H9 (cell line): ENCODE measurements around the gene PLCH2. TPM values are rescaled to one million over a fixed set of nuclear protein-coding genes. Genes with fewer than 3 reads are reported as not detected.

Source experiments
- DNase-seq: peaks from one replicate; pipeline ENCODE4 v3.0.0-alpha.2; 2017
- H2AFZ ChIP-seq: one replicate; pipeline ENCODE4 v1.6.1; 2013; ENCODE audit warnings: mild to moderate bottlenecking, low read length, control low read depth, moderate library complexity
- H2AK5ac ChIP-seq: 2 replicates; pipeline ENCODE4 v1.6.1; 2013; ENCODE audit warnings: low read length, control low read depth, mixed read lengths; ENCODE audit not compliant: insufficient read length
- H2BK120ac ChIP-seq: one replicate; pipeline ENCODE4 v1.6.1; 2013; ENCODE audit warnings: low read depth, mild to moderate bottlenecking, low read length, control low read depth, inconsistent platforms; ENCODE audit not compliant: poor library complexity, severe bottlenecking
- H2BK12ac ChIP-seq: 2 replicates; pipeline ENCODE4 v1.6.1; 2013; ENCODE audit warnings: low read length, control low read depth, mixed read lengths, low read depth; ENCODE audit not compliant: insufficient read length
- H2BK15ac ChIP-seq: 2 replicates; pipeline ENCODE4 v1.6.1; 2013; ENCODE audit warnings: low read depth, low read length, control low read depth
- H2BK20ac ChIP-seq: one replicate; pipeline ENCODE4 v1.6.1; 2013; ENCODE audit warnings: low read depth, mild to moderate bottlenecking, low read length, control low read depth, inconsistent platforms; ENCODE audit not compliant: poor library complexity, severe bottlenecking
- H2BK5ac ChIP-seq: 2 replicates; pipeline ENCODE4 v1.6.1; 2013; ENCODE audit warnings: low read length, control low read depth, mixed read lengths; ENCODE audit not compliant: insufficient read length
- H3K14ac ChIP-seq: 2 replicates; pipeline ENCODE4 v1.6.1; 2013; ENCODE audit warnings: low read length, control low read depth; ENCODE audit not compliant: insufficient read depth
- H3K18ac ChIP-seq: 2 replicates; pipeline ENCODE4 v1.6.1; 2013; ENCODE audit warnings: low read depth, mild to moderate bottlenecking, mixed read lengths, low read length, control low read depth; ENCODE audit not compliant: insufficient read length
- H3K23ac ChIP-seq: 2 replicates; pipeline ENCODE4 v1.6.1; 2013; ENCODE audit warnings: low read length, control low read depth, mixed read lengths, low read depth; ENCODE audit not compliant: insufficient read length
- H3K23me2 ChIP-seq: 2 replicates; pipeline ENCODE4 v1.6.1; 2013; ENCODE audit warnings: low read depth, mild to moderate bottlenecking, mixed read lengths, low read length, control low read depth; ENCODE audit not compliant: insufficient read length, poor library complexity, severe bottlenecking
- H3K27ac ChIP-seq: 2 replicates; pipeline ENCODE4 v1.5.1; 2013; ENCODE audit warnings: low read length, control low read depth, mixed read lengths, low read depth; ENCODE audit not compliant: insufficient read length
- H3K27me3 ChIP-seq: 2 replicates; pipeline ENCODE4 v1.6.1; 2013; ENCODE audit warnings: low read length, control low read depth, inconsistent platforms; ENCODE audit not compliant: insufficient read depth
- H3K4ac ChIP-seq: 2 replicates; pipeline ENCODE4 v1.6.1; 2013; ENCODE audit warnings: low read depth, mild to moderate bottlenecking, control low read depth, inconsistent platforms, low read length, moderate library complexity
- H3K4me1 ChIP-seq: 2 replicates; pipeline ENCODE4 v1.6.1; 2013; ENCODE audit warnings: low read length, control low read depth, inconsistent platforms; ENCODE audit not compliant: insufficient read depth
- H3K4me2 ChIP-seq: 2 replicates; pipeline ENCODE4 v1.6.1; 2013; ENCODE audit warnings: low read length, control low read depth, mixed read lengths; ENCODE audit not compliant: insufficient read length, insufficient read depth
- H3K56ac ChIP-seq: 2 replicates; pipeline ENCODE4 v1.6.1; 2013; ENCODE audit warnings: low read depth, mild to moderate bottlenecking, mixed read lengths, low read length, control low read depth; ENCODE audit not compliant: insufficient read length
- H3K79me1 ChIP-seq: 2 replicates; pipeline ENCODE4 v1.6.1; 2013; ENCODE audit warnings: low read depth, mild to moderate bottlenecking, moderate library complexity, low read length, control low read depth, inconsistent platforms; ENCODE audit not compliant: insufficient read depth, poor library complexity, severe bottlenecking
- H3K79me2 ChIP-seq: 2 replicates; pipeline ENCODE4 v1.6.1; 2013; ENCODE audit warnings: low read length, control low read depth, inconsistent platforms; ENCODE audit not compliant: insufficient read depth
- H3K9ac ChIP-seq: 2 replicates; pipeline ENCODE4 v1.6.1; 2013; ENCODE audit warnings: low read length, control low read depth, mixed read lengths; ENCODE audit not compliant: insufficient read length; ENCODE audit errors: extremely low read depth
- H3K9me3 ChIP-seq: one replicate; pipeline ENCODE4 v1.6.1; 2013; ENCODE audit warnings: low read depth, low read length, inconsistent platforms; ENCODE audit not compliant: control insufficient read depth
- H3T11ph ChIP-seq: one replicate; pipeline ENCODE4 v1.6.1; 2013; ENCODE audit warnings: mild to moderate bottlenecking, low read length, control low read depth, inconsistent platforms
- H4K20me1 ChIP-seq: one replicate; pipeline ENCODE4 v1.6.1; 2013; ENCODE audit not compliant: control insufficient read depth, insufficient read length, insufficient read depth
- H4K5ac ChIP-seq: 2 replicates; pipeline ENCODE4 v1.6.1; 2013; ENCODE audit warnings: low read depth, mild to moderate bottlenecking, mixed read lengths, low read length, control low read depth; ENCODE audit not compliant: insufficient read length
- H4K8ac ChIP-seq: replicated peaks from 2 replicates; pipeline ENCODE4 v1.6.1; 2013; ENCODE audit warnings: low read length, control low read depth, mixed read lengths, low read depth; ENCODE audit not compliant: insufficient read length
- H4K91ac ChIP-seq: 2 replicates; pipeline ENCODE4 v1.6.1; 2013; ENCODE audit warnings: low read depth, mild to moderate bottlenecking, moderate library complexity, mixed read lengths, low read length, control low read depth; ENCODE audit not compliant: insufficient read length
- H3K27ac Mint-ChIP-seq, 3 experiments: 2 replicates in 2 of 3; 3 replicates in 1 of 3; pipeline ENCODE4 v1.8.0; 2020 to 2021; ENCODE audit warnings: mixed read lengths in 3 of 3, mild to moderate bottlenecking in 1 of 3, moderate library complexity in 1 of 3
- H3K27me3 Mint-ChIP-seq: 2 replicates; pipeline ENCODE4 v1.8.0; 2021; ENCODE audit warnings: low read depth, mild to moderate bottlenecking, moderate library complexity, mixed read lengths
- H3K36me3 Mint-ChIP-seq, 3 experiments: 2 replicates in 2 of 3; 3 replicates in 1 of 3; pipeline ENCODE4 v1.8.0; 2020 to 2021; ENCODE audit warnings: low read depth in 3 of 3, mixed read lengths in 3 of 3; ENCODE audit not compliant: insufficient read depth in 1 of 3
- H3K4me1 Mint-ChIP-seq, 2 experiments: 2 replicates each; pipeline ENCODE4 v1.8.0; 2020; ENCODE audit warnings: mixed read lengths in 2 of 2
- H3K4me3 Mint-ChIP-seq, 2 experiments: 2 replicates in 1 of 2; 3 replicates in 1 of 2; pipeline ENCODE4 v1.8.0; 2020 to 2021; ENCODE audit warnings: mild to moderate bottlenecking in 2 of 2, mixed read lengths in 2 of 2, moderate library complexity in 1 of 2
- H3K9me3 Mint-ChIP-seq, 2 experiments: 2 replicates in 1 of 2; 3 replicates in 1 of 2; pipeline ENCODE4 v1.8.0; 2020; ENCODE audit warnings: mild to moderate bottlenecking in 2 of 2, mixed read lengths in 2 of 2, moderate library complexity in 1 of 2
- WGBS: extraction: QIAGEN DNeasy Blood & Tissue Kit; methylation state at CpG from one replicate; pipeline ENCODE4 v1.1.7; 2013; ENCODE audit warnings: missing lambda C conversion rate, low lambda C conversion rate, mixed read lengths; ENCODE audit not compliant: insufficient read length; ENCODE audit errors: extremely low coverage; 5-methylcytosine and 5-hydroxymethylcytosine counted together
- total RNA-seq: library from RNA; stranded (reverse); gene quantifications from 2 replicates; pipeline ENCODE4 v1.2.1, GENCODE V29; 2021
- TF ChIP-seq, protein P1 (sequence below): fragments of 200-600 bp; sonication (generic); conservative IDR thresholded peaks from 3 replicates; pipeline ENCODE4 v1.8.0; 2021; ENCODE audit warnings: antibody characterized with exemption, mild to moderate bottlenecking

The PLCH2 gene
- total RNA-seq, 1 experiment from 2014 or later, result 0.09 TPM

- Histone ChIP-seq H3K27me3 (peaks cover 5% of the 10 kb centered on the region; the same call in 1 of the 2 replicates), H3K9ac (no peak overlapping the region), H3K23me2 (peaks cover 11% of the 10 kb centered on the region), H2BK12ac (no peak overlapping the region), H2BK120ac (no peak overlapping the region), H2AFZ (no peak overlapping the region), H3K56ac (no peak overlapping the region), H2AK5ac (no peak overlapping the region), H3K79me1 (peaks cover 16% of the 10 kb centered on the region), H2BK20ac (no peak overlapping the region), H3T11ph (no peak overlapping the region), H3K14ac (no peak overlapping the region), H3K4ac (no peak overlapping the region), H3K9me3 (no peaks in the 10 kb centered on the region), H4K20me1 (no peaks in the 10 kb centered on the region), H4K8ac (no peak overlapping the region), H3K23ac (no peak overlapping the region), H4K91ac (no peak overlapping the region), H3K27ac (no peak overlapping the region), H3K4me1 (peaks cover 2% of the 10 kb centered on the region; the same call in 1 of the 2 replicates), H2BK5ac (no peak overlapping the region), H2BK15ac (no peak overlapping the region), H3K18ac (no peak overlapping the region), H3K4me2 (no peak overlapping the region), H3K79me2 (peaks cover 25% of the 10 kb centered on the region; the same call in 1 of the 2 replicates), H4K5ac (no peak overlapping the region)
- Mint-ChIP-seq H3K36me3 (peaks cover 30 to 45% (median 30%) of the 10 kb centered on the region in 3 experiments), H3K9me3 (no peaks in the 10 kb centered on the region; a peak in 2 of 5 replicates), H3K4me3 (no peak overlapping the region), H3K4me1 (peaks cover 20 to 24% of the 10 kb centered on the region in 2 experiments), H3K27me3 (peaks cover 6% of the 10 kb centered on the region), H3K27ac (no peak overlapping the region)
- TF ChIP-seq, protein P1, sequence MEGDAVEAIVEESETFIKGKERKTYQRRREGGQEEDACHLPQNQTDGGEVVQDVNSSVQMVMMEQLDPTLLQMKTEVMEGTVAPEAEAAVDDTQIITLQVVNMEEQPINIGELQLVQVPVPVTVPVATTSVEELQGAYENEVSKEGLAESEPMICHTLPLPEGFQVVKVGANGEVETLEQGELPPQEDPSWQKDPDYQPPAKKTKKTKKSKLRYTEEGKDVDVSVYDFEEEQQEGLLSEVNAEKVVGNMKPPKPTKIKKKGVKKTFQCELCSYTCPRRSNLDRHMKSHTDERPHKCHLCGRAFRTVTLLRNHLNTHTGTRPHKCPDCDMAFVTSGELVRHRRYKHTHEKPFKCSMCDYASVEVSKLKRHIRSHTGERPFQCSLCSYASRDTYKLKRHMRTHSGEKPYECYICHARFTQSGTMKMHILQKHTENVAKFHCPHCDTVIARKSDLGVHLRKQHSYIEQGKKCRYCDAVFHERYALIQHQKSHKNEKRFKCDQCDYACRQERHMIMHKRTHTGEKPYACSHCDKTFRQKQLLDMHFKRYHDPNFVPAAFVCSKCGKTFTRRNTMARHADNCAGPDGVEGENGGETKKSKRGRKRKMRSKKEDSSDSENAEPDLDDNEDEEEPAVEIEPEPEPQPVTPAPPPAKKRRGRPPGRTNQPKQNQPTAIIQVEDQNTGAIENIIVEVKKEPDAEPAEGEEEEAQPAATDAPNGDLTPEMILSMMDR, result no peak
- WGBS, result no CpG with 5 or more reads among the region's 7 CpGs
- DNase-seq, result no peak
Observed at GRCh38 chr1:2522230-2522629, 46.1 kb downstream of the PLCH2 start.
